DMS53 (cell line): ENCODE measurements around the gene BCAP31.

Experiments
- DNase-seq: peaks from one replicate; lab custom pipeline; 2025; lab: John Stamatoyannopoulos, UW

BCAP31 gene

DNA sequence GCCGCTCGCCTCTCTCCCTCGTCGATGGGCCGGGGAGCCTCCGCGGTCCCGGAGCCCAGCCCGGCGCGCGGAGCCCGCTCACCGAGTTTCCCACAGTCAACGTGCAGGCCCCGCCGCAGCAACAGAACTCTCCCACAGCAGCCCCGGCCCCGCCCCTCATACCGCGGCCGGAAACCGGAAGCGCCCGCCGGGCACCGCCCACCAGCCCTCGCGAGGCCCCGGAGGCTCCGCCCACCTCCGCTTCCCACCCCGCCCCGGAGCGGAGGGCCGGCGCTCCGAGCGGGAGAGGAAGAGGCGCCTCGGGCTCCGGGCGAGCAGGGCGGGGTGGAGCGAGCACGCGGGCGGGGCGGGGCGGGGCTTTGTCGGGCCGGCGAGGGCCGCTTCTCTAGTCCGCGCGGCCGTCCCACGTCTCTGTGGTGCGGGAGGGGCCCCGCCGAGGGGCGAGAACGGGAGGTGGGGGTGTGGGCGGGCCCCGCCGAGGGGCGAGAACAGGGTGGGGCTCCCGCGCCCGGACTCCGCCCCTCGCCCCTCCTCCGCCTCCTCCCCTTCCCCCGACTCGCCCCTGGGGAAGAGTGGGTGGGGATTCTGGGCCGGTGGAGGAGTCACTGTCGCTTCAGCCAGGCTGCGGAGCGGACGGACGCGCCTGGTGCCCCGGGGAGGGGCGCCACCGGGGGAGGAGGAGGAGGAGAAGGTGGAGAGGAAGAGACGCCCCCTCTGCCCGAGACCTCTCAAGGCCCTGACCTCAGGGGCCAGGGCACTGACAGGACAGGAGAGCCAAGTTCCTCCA is at the start of gene BCAP31, which contains the start of gene ABCD1:
Gene BCAP31 (minus strand): TSS at position 136 of the 787 bp plus-strand sequence. CDS start 1,143 bp downstream, outside the sequence.
Gene ABCD1 (plus strand): TSS at position 605 of the 787 bp plus-strand sequence. CDS start 411 bp downstream, outside the sequence.
- DNase-seq: peak; percentile 96

DNA sequence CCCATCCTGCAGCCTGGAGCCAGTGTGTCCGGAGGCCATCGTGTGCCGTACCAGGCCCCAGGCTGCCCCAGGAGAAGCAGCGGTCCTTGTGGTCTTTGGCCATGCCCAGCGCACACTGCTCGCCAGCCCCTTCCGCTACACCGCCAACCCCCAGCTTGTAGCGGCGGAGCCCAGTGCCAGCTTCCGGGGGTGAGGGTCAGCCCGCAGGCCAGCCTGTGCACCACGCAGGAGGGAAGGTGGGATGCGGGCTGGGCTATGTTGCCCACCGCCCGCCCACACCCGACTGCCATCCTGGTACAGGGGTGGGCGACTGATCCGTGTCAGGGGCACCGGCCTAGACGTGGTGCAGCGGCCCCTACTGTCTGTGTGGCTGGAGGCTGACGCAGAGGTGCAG is 49.0 kb upstream of the BCAP31 start:
- DNase-seq: no peak

DNA sequence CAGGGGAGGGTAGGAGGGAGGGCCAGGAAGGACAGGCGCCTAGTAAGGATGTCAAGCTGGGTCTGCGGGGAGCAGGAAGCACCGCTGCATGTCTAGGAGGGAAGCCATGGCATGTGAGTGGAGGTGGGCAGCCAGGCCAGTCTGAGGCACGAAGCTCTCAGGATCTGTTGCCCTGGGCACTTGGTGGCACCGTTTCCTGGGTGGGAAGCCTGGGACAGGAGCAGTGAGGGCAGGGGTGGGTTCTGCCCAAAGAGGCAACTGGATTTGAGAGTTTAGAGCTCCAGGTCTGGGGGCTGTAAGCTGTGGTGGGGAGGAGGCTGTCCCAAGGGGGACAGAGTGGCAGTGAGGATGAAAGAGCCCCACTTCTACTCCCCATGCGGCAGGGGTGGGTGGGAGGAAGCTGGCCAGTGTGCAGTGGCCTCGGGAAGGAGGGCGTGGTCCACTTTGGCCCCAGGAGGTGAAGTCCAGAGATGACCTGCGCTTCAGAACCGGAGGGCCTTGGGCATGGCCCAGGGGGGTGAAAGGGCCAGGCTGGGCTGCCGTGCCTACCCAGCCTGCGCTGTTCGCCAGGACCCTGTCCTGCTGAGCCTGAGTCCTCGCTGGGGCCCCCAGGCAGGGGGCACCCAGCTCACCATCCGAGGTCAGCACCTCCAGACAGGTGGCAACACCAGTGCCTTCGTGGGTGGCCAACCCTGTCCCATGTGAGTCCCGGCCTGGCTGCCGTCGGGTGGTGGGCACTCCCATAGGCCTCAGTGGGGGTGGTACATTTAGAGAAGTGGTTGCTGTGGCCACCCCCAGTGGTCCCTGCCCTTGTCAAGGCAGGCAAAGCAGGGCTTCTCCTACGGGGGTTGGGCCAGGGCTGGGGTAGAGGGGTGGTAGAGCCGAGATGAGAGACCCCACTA is 48.4 kb upstream of the BCAP31 start:
- no peak for DNase-seq

DNA sequence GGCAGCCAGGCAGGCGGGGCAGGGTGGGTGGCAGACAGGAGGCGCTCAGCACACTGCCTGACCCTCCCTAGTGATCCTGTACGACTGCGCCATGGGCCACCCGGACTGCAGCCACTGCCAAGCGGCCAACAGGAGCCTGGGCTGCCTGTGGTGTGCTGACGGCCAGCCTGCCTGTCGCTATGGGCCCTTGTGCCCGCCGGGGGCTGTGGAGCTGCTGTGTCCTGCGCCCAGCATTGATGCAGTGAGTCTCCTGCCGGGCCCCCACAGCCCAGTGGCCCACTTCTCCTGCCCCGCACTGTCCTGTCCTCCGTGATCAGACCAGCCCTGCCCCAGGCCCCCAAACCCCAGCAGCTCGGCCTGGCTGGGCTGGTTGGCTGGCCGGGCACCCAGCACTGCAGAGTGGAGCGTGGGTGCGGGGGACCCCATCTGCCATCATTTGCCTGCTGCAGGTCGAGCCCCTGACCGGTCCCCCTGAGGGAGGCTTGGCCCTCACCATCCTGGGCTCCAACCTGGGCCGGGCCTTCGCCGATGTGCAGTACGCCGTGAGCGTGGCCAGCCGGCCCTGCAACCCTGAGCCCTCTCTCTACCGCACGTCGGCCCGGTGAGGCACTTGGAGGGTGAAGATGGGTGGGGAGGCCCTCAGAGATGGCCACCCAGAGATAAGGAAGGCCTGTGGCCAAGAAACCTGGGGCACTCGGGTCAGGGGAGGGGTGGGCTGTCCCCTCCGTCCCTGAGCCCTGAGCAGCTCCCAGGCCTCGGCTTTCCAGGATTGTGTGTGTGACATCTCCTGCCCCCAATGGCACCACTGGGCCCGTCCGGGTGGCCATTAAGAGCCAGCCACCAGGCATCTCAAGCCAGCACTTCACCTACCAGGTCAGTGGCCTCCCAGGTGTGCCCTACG is 47.5 kb upstream of the BCAP31 start:
- no peak for DNase-seq

DNA sequence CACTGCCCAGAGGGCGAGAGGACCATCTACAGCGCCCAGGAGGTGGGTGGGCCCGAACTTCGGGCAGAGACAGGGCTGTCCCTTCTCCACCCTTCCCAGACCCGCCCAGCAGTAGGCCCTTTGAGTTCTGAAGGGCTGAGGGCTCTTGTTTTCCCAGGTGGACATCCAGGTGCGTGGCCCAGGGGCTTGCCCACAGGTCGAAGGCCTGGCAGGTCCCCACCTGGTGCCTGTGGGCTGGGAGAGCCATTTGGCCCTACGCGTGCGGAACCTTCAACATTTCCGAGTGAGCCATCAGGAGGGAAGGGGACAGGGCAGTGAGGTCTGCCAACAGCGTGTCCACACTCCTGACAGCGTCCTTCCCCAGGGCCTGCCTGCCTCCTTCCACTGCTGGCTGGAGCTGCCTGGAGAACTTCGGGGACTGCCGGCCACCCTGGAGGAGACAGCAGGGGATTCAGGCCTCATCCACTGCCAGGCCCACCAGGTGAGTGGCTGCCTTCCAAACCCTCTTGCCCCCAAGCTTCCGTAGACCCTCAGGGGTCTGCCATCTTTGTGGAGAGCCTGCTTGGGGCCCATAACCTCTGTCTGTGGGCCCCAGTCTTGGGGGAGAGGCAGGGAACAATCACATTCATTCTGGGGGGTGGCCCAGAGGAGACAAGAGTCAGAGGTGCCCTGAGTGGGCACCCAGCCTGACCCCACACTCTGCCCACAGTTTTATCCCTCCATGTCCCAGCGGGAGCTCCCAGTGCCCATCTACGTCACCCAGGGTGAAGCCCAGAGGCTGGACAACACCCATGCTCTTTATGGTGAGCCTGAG is 46.6 kb upstream of the BCAP31 start:
- DNase-seq: no peak

DNA sequence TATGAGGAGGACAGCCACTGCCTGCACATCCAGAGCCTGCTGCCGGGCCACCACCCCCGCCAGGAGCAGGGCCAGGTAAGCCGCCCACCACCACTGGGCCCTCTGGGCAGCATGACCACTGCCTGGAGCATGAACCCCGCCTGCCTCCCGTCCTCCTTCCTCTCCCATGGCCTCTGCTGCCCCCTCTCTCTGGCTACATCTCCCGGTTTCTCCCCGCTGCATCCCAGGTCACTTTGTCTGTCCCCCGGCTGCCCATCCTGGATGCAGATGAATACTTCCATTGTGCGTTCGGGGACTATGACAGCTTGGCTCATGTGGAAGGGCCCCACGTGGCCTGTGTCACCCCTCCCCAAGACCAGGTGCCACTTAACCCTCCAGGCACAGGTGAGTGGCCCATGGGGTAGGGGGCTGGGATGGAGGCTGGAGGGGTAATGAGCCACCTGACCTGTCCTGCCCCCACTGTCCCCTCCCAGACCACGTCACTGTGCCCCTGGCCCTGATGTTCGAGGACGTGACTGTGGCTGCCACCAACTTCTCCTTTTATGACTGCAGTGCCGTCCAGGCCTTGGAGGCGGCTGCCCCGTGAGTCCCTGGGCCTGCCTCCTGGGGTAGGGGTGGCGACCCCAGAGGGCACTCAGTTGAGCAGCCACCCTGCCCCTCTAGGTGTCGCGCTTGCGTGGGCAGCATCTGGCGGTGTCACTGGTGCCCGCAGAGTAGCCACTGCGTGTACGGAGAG is 45.8 kb upstream of the BCAP31 start:
- DNase-seq: no peak

DNA sequence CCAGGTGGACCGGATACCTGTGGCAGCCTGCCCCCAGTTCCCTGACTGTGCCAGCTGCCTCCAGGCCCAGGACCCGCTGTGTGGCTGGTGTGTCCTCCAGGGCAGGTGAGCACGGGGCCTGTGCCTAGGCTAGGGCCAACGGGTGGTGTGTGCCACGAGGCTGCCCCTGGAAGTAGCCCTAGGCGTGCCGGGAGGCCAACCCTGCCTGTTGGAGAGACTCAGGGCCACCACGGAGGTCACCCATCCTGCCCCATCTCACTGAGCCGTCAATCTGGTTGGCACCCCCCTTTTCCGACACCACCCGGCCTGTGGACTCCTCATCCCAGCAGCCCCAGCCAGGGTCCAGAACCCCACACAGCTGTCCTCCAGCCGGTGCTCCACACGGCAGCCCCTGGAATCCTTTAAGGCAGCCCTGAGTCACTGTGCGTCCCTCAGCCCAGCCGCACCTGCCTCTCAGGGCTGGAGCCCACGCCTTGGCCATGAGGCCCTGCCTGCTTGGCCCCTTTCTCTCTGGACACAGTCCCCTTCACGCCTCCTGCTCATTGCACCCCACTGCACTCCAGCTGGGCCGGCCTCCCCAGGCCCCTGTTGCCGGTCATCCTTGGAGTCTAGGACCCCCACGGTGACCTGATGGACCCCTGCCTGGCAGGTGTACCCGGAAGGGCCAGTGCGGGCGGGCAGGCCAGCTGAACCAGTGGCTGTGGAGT is 45.1 kb upstream of the BCAP31 start:
- DNase-seq: no peak

DNA sequence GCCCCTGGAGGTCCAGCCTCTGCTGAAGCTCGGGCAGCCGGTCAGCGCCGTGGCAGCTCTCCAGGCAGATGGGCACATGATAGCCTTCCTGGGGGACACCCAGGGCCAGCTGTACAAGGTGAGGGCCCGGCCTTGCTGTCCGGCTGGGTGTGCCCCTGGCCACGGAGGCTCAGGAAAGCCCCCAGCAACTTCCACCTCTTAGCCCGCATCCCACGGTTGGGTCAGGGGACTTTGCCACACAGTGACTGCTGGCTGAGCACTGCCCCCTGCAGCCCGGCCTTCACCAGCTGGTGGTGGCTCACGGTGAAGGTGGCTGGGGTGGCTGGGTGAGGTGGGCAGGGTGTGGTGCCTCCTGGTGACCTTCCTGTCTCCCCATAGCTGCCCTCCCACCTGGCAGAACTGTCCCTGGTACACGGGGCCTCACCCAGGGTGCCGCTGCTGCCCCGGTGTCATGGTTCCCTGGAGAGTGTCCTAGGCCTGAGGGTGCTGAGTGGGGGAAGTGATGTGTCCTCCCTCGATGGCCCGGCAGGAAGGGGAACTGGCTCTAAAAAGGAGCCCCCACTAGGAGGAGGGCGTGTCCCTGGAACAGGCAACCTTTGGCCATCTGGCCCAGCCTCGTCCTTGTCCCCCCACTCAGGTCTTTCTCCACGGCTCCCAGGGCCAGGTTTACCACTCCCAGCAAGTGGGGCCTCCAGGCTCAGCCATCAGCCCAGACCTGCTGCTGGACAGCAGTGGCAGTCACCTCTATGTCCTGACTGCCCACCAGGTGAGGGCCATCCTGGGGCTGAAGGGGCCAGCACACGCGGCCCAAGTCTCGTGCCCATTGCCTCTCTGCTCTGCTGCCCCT is 44.3 kb upstream of the BCAP31 start:
- no peak for DNase-seq

DNA sequence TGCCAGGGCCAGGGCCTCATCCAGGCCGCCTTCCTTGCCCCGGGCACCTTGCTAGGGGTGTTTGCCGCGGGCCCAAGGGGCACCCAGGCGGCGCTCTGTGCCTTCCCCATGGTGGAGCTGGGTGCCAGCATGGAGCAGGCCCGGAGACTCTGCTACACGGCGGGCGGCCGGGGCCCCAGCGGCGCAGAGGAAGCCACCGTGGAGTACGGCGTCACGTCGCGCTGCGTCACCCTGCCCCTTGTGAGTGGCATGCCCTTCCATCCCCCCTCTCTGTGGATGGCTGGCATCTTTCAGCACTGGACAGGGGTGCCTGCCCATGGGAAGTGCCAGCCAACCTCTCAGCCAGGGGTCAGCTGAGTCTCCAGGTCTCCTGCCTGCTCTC is 43.5 kb upstream of the BCAP31 start:
- no peak for DNase-seq

DNA sequence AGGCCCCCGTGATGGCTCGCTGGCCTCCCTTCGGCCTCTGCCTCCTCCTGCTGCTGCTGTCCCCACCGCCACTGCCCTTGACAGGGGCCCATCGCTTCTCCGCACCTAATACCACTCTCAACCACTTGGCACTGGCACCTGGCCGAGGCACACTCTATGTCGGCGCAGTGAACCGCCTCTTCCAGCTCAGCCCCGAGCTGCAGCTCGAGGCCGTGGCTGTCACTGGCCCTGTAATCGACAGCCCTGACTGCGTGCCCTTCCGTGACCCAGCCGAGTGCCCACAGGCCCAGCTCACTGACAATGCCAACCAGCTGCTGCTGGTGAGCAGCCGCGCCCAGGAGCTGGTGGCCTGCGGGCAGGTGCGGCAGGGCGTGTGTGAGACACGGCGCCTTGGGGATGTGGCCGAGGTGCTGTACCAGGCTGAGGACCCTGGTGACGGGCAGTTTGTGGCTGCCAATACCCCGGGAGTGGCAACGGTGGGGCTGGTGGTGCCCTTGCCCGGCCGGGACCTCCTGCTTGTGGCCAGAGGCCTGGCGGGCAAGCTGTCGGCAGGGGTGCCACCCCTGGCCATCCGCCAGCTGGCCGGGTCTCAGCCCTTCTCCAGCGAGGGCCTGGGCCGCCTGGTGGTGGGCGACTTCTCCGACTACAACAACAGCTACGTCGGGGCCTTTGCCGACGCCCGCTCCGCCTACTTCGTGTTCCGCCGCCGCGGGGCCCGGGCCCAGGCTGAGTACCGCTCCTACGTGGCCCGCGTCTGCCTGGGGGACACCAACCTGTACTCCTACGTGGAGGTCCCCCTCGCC is 42.9 kb upstream of the BCAP31 start:
- DNase-seq: no peak

DNA sequence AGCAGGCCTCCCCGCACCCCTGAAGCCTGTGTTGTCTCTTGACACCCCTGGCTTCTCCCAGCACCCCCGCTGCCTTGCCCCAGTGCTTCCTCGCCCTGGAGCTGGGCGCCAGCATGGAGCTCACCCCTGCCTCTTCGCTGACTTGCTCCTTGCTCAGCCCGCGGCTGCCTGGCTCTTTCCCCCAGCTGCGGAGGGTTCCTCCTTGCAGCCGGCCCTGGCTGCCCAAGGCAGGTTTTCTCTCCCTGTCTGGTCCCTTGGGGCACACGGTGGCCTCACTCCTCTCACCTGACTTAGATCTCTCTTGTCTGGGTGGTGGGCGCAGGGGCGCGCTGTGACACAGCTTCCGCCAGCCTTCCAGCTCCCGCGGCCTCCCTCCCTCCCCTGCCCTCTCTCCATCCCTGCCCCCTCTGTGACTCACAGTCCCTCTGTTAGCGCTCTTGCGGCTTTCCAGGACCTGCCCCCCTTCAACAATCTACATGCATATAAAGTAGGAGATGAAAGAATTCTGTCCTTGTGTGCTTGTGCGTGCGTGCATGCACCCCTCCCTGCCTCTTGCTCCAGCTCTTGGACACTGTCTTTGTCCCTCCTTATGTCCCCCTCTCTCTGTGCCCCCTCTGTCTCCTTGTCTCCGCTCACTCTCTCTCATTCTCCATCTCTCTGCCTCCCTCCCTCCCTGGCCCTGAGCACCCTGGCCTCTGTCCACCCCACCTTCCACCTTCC is 42.1 kb upstream of the BCAP31 start:
- peak; percentile 37 for DNase-seq

DNA sequence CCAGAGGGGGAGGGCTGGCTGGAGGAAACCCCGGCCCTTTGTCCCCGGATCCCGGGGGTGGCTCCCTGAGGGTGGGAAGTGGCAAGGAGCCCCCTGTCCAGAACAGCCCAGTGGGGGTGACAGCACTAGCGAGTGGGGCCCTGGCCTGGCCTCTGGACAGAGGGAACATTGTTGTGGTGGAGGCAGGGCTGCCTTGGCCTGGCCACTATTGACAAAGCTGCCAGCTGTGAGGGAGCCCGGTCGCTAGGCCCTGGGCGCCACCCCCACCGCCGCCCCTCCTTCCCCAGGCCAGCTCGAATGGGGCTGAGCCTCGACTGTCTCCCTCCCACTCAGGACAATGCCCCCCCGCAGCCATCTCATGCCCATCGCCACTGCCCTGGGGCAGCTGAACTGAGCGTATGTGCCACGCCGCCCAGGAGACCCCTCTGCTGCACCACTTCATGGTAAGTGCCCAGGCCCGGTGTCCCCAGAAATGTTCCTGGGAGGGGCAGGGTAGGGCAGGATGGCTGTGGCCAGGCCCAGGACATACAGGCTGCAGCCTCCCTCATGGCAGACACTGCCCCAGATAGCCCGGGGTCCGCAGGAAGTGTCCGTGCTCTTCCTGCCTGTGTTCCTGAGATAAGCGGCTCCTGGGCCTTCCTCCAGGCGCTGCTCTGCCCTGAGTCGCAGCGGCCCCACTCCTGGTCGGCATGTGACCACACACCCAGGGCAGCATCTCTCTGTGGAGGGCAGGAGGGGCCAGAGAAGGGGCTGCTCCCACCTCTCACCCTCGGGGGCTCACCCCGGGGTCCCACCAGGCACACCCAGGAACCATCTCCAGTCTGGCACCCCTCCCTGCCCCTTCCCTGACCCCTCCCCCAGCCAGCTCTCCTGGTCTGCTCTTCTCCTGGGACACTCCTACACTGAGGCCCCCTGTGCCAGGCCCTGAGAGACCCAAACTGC is 41.2 kb upstream of the BCAP31 start:
- DNase-seq: no peak

DNA sequence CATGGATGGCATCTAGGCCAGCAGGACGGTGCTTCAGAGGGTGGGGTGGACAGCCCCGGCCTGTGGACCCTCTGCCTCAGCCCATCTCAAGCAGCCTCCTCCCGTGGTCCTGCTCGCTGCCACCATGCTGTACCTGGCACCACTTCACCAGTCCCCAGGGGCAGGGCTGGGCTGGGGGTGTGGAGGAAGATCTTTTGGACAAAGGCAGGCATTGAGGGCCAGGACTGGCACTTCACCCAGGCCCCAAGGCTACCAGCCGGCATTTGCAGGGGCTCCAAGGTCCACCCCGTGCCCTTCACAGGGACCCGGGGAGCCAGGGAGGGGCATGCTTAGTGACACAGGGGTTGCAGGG is 40.6 kb upstream of the BCAP31 start:
- no peak for DNase-seq

DNA sequence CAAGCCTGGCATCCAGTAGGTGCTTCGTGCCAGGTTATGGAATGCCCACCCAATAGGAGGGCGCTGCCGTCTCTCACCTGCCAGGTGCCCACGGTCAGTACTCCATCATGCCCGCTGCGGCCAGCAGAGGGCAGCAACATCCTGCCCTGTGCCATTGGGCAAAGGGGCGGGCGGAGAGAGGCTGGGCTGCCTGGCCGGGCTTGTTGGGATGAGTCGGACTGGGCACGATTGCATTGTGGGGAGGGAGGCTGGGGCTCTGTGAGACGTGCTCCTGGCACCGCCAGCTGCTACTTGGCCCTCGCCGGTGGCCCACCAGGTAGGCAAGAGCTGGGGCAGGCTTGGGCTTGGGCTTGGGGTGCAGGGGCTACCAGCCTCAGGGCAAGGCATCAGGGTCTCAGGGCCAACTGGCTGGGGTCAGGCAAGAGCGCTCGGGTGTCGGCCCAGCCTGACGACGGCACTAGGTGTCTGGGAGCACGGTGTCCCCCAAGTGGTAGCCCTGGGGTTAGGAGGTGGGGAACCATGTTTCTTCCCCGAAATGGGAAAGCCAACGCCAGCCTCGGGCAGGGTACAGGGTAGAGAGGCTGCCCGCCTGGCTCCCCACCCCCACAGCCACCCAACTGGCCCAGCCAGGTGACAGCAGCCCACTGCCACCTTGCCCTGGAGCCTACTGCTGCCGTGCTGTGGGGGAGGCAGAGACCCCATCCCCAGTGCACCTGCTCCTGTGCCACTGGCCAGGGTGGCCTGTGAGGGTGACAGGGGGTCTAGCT is 40.0 kb upstream of the BCAP31 start, which contains the start of gene PLXNB3:
Gene PLXNB3 (plus strand): TSS at position 261 of the 767 bp plus-strand sequence. CDS start 1,287 bp downstream, outside the sequence.
- peak; percentile 92 for DNase-seq

DNA sequence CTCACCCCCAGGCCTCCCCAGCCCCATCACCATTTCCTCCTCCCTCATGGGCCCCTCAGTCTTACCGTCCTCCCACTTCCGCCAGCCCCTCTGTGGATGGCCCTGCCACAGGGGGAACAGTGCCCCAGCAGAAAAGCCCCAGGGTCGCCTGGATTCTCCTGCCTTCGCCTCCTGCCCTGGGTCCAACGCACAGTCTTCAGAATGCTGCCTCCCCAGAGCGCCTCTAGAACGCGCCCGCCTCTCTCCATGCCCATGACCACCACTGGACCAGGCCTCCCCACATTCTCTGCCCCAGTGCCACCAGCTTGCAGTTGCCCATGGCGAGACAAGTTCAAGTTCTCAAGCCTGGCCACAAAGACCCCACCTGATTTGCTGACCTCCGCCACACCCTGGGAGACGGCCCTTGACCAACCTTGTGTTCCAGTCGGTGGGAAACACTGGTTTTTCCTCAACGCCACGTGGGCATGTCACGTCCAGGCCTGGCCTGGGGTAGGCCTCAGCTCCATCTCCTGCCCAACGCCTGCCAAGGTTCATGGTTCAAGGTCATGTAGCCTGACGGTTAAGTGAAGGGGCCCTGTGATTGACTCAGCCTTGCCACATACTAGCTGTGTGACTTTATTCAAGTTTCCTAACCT is 39.2 kb upstream of the BCAP31 start:
- no peak for DNase-seq
